ENCODE results near the gene MALRD1. TPM values are rescaled to one million over a fixed set of nuclear protein-coding genes. Genes with fewer than 3 reads are reported as not detected.

Gene MALRD1
- total RNA-seq, 1 donor from 2014 or later = 0.40 TPM

DNA sequence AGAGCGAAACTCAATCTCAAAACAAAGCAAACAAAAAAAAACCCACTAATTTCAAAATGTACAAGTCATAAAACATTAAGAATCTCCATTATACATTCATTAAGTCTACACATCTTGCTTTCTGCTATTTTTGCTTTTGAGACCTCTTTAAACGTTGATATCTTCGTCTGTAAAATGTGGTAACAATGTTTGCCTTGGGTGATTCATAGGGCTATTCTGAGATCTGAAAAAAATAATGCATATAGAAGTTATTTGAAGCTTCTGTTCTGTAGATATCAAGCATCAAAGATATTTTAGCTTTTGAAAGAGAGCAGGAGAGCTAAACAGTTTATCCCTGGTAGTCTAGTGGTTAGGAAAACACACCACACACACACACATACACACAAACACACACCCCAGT, 609.5 kb downstream of the MALRD1 start:
- DNase-seq (ENCODE audit: low spot score) = no peak
- intact Hi-C loops (cut with DNase I) = no loop called here

- intact Hi-C loops (cut with DNase I) = no loop called here
- no peak for DNase-seq (ENCODE audit: low spot score)
Observed at GRCh38 chr10:19658622-19659233, 610.1 kb downstream of the MALRD1 start.

GRCh38 chr10:19659920-19660655, 611.5 kb downstream of the MALRD1 start:
- no peak for DNase-seq (ENCODE audit: low spot score)
- intact Hi-C loops (cut with DNase I) = no loop called here

GRCh38 chr10:19663344-19663743, 614.7 kb downstream of the MALRD1 start:
- no peak for DNase-seq (ENCODE audit: low spot score)
- intact Hi-C loops (cut with DNase I) = no loop called here

GRCh38 chr10:19668116-19668515, 619.5 kb downstream of the MALRD1 start:
- DNase-seq (ENCODE audit: low spot score) = no peak
- intact Hi-C loops (cut with DNase I) = no loop called here

- no peak for DNase-seq (ENCODE audit: low spot score)
- intact Hi-C loops (cut with DNase I) = no loop called here
Observed at GRCh38 chr10:19676063-19676462, 627.5 kb downstream of the MALRD1 start.

DNA sequence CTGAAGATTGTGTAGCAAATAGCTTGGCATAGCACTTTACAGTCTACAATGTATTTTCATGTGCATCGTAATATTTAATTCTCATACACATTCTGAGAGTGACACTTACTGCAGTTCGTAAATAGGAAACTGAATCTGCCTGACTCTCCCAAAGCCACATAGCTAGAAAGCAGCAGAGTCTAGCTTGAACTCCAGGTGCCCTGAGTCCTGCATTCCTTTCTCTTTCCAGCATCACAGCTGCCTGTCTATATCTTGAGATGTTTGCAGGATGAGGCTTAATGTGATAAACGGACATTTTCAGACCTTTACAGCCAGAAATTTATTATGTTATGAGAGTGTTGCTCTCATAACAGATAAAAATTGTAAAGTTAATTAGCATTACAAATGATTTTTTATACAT, 634.8 kb downstream of the MALRD1 start:
- intact Hi-C loops (cut with DNase I) = no loop called here
- DNase-seq (ENCODE audit: low spot score) = no peak

DNA sequence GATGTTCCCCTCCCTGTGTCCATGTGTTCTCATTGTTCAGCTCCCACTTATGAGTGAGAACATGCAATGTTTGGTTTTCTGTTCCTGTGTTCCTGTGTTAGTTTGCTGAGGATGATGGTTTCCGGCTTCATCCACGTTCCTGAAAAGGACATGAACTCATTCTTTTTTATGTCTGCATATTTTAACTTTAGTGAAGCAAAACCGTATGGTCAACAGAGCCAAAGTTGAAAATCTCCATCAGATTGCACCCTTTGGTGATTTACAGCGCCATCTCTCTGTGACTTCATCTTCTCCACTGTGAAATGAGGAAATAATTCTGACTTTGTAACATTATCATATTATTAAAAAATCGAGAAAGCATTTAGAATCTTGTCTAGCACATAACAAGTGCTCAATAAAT, 635.4 kb downstream of the MALRD1 start:
- intact Hi-C loops (cut with DNase I) = no loop called here
- no peak for DNase-seq (ENCODE audit: low spot score)

DNA sequence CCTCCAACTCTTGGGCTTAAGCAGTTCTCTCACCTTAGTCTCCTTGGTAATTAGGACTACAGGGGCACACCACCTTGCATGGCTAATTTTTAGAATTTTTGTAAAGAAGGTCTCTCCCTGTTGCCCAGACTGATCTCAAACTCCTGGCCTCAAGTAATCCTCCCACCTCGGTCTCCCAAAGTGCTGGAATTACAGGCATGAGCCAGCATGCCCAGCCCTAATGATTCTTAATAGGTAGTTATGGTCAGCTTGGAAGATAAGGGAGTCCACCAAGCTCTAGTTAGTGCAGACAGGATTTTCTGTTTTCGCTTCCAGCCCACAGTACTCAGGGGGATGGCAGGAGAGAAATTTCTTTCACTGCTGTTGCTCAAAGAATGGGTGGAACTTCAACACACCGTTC, 639.7 kb downstream of the MALRD1 start:
- intact Hi-C loops (cut with DNase I) = no loop called here
- no peak for DNase-seq (ENCODE audit: low spot score)

GRCh38 chr10:19689231-19689630, 640.6 kb downstream of the MALRD1 start:
- DNase-seq (ENCODE audit: low spot score) = no peak
- intact Hi-C loops (cut with DNase I) = no loop called here

GRCh38 chr10:19699299-19699698, 650.7 kb downstream of the MALRD1 start:
- DNase-seq (ENCODE audit: low spot score) = no peak
- intact Hi-C loops (cut with DNase I) = no loop called here

GRCh38 chr10:19701427-19702052, 652.9 kb downstream of the MALRD1 start:
- intact Hi-C loops (cut with DNase I) = no loop called here

GRCh38 chr10:19702215-19702614, 653.6 kb downstream of the MALRD1 start:
- DNase-seq (ENCODE audit: low spot score) = no peak
- intact Hi-C loops (cut with DNase I) = no loop called here

More at GRCh38 chr10:19701427-19702052, 652.9 kb downstream of the MALRD1 start:
- DNase-seq (ENCODE audit: low spot score) = no peak

DNA sequence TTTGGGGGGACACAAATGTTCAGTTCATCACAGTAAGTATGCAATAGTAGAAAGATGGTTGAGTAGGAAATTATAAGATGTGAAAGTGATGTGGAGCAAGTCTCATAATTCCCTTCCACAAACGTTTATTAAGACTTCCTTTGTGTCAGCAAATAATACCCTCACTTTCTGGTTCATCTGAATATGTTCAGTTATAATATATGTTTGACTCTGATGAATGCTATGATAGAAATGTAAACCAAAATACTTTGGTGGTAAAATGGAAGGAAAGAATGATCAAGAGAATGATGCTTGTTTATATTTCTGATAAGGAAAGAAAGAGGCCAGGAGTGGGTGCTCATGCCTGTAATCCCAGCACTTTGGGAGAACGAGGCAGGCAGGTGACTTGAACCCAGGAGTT, 655.9 kb downstream of the MALRD1 start:
- intact Hi-C loops (cut with DNase I) = no loop called here
- DNase-seq (ENCODE audit: low spot score) = no peak

- intact Hi-C loops (cut with DNase I) = no loop called here
- no peak for DNase-seq (ENCODE audit: low spot score)
Observed at GRCh38 chr10:19705250-19705649, 656.6 kb downstream of the MALRD1 start.

GRCh38 chr10:19706904-19707303, 658.3 kb downstream of the MALRD1 start:
- intact Hi-C loops (cut with DNase I) = no loop called here
- no peak for DNase-seq (ENCODE audit: low spot score)

GRCh38 chr10:19707376-19707775, 658.8 kb downstream of the MALRD1 start:
- DNase-seq (ENCODE audit: low spot score) = no peak
- intact Hi-C loops (cut with DNase I) = no loop called here

DNA sequence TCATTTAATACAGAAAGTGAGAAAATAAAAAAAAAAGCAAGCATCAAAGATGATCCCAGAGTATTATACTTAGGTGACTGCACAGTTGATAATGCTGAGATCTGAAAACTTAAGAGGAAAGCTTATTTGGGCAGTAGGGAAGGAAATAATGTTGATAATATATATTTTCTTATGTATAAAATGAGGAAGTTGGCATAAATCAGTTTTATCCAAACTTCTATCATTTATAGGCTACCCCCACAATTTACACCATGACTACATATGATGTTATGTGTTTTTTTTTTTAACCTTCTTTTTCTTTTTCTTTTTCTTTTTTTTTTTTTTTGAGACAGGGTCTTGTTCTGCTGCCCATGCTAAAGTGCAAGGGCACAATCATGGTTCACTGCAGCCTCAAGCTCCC, 659.4 kb downstream of the MALRD1 start:
- intact Hi-C loops (cut with DNase I) = no loop called here
- no peak for DNase-seq (ENCODE audit: low spot score)

DNA sequence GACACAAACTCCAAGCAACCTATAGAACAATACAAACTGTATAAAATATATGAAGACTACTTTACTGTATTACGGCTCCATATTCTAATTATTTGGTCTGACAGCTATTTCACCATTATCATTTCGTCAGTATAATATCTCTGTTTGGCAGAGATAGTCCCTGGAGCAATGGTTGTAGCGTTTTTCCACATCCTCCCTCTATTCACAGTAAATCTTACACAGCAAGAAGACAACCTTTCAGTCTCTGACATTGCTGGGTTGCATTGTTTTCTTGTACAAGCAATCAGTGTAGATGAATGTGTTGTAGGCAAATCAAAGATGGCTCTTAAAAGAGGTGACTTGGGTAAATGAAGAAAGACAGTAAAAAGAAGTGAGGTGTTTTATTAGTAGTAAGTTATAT, 662.0 kb downstream of the MALRD1 start:
- DNase-seq (ENCODE audit: low spot score) = no peak
- intact Hi-C loops (cut with DNase I) = no loop called here

DNA sequence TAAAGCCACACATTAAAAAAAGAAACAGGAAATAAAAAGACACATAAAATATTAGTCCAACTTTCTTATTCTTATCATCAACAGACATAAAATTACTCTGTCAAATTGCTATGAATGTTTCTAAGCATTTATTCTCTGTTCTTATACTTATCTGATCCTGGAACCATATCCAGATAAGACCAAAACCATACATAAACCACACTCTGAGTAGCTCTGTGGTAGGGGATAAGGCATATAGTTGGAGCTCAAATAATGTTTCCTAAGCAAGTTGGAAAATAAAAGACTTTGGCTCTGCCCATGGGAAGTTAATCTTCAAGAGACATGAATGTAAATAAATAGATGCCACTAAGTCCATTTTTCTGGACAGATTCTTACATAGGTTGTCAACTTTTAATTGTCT, 664.6 kb downstream of the MALRD1 start:
- no peak for DNase-seq (ENCODE audit: low spot score)
- intact Hi-C loops (cut with DNase I) = no loop called here
